HCT116 (cell line): ENCODE measurements around the gene FAM163B. TPM values are rescaled to one million over a fixed set of nuclear protein-coding genes. Genes with fewer than 3 reads are reported as not detected.

Experiments used
- ATAC-seq: fragments of 200-7000 bp; cut with Tn5 transposase; 2 replicates; pipeline ENCODE4 v1.9.1; 2020; ENCODE audit warnings: mild to moderate bottlenecking, moderate library complexity
- BruUV-seq: library from RNA; stranded (reverse); fragments of 400-500 nt; replicated peaks from 2 replicates; lab custom pipeline; 2021; lab: Mats Ljungman, UMichigan
- CTCF ChIA-PET: fragments of 300-600 bp; sonication (Branson Sonifier 250); formaldehyde crosslinking; loops from one replicate; lab custom pipeline; 2021; ENCODE audit warnings: antibody characterized with exemption; lab: Charles Lee
- POLR2A ChIA-PET: fragments of 300-600, 350-600 bp; sonication (Branson Sonifier 250); formaldehyde crosslinking; loops from one replicate; lab custom pipeline; 2021; ENCODE audit warnings: antibody characterized with exemption; lab: Charles Lee
- RAD21 ChIA-PET, 2 experiments: fragments of 300-600 bp; sonication (Branson Sonifier 250); formaldehyde crosslinking; loops; one replicate each; lab custom pipeline; 2023; ENCODE audit warnings: low total read pairs in 2 of 2; ENCODE audit not compliant: uncharacterized antibody in 2 of 2, unreplicated experiment in 2 of 2, low non-redundant PET in 1 of 2; lab: Charles Lee
- DNase-seq: peaks from one replicate; pipeline ENCODE4 v3.0.0-alpha.2; 2010; ENCODE audit warnings: low read depth, low spot score
- H2AFZ ChIP-seq: fragments of 200-600 bp; shearing (Covaris generic), sonication (generic); 2 replicates; pipeline ENCODE4 v1.6.1; 2017; ENCODE audit warnings: low read depth, mixed run types, mixed read lengths, antibody characterized with exemption, low read length; ENCODE audit not compliant: poor library complexity, severe bottlenecking
- H3K27ac ChIP-seq: 2 replicates; pipeline ENCODE4 v1.5.1; 2012; ENCODE audit warnings: low read depth, low read length
- H3K27me3 ChIP-seq: fragments of 200-600 bp; sonication (generic); 2 replicates; pipeline ENCODE4 v1.6.1; 2016; ENCODE audit warnings: mixed run types, low read length, mixed read lengths; ENCODE audit not compliant: insufficient read depth
- H3K36me3 ChIP-seq, 2 experiments: fragments of 200-500 bp in 1 of 2; fragments of 200-600 bp in 1 of 2; sonication (Bioruptor generic) in 1 of 2; sonication (generic) in 1 of 2; 2 replicates each; pipeline versions ENCODE4 v1.5.1 to v1.6.1; 2014 to 2016; ENCODE audit warnings: low read length in 2 of 2, inconsistent platforms in 1 of 2, mixed read lengths in 1 of 2, mixed run types in 1 of 2; ENCODE audit not compliant: insufficient read depth in 2 of 2, control insufficient read depth in 1 of 2
- H3K4me1 ChIP-seq, 2 experiments: fragments of 200-600 bp in 1 of 2; sonication (generic) in 1 of 2; 2 replicates each; pipeline versions ENCODE4 v1.5.1 to v1.6.1; 2012 to 2017; ENCODE audit warnings: low read length in 2 of 2, inconsistent platforms in 1 of 2, mild to moderate bottlenecking in 1 of 2, mixed read lengths in 1 of 2, mixed run types in 1 of 2, moderate library complexity in 1 of 2; ENCODE audit not compliant: insufficient read depth in 2 of 2, control insufficient read depth in 1 of 2
- H3K4me2 ChIP-seq: fragments of 200-600 bp; sonication (generic); 2 replicates; pipeline ENCODE4 v1.6.1; 2017; ENCODE audit warnings: mixed run types, low read length, mixed read lengths
- H3K4me3 ChIP-seq, 2 experiments: fragments of 200-600 bp in 1 of 2; sonication (generic) in 1 of 2; replicated peaks in 1 of 2; 2 replicates each; pipeline ENCODE4 v1.5.1; 2011 to 2016; ENCODE audit warnings: low read length in 2 of 2, control low read depth in 1 of 2, low read depth in 1 of 2, mild to moderate bottlenecking in 1 of 2, mixed read lengths in 1 of 2, mixed run types in 1 of 2
- H3K79me2 ChIP-seq: fragments of 200-600 bp; sonication (generic); 2 replicates; pipeline ENCODE4 v1.6.1; 2017; ENCODE audit warnings: mild to moderate bottlenecking, mixed run types, low read length, moderate library complexity, mixed read lengths; ENCODE audit not compliant: insufficient read depth
- H3K9ac ChIP-seq: fragments of 200-600 bp; sonication (generic); 2 replicates; pipeline ENCODE4 v1.6.1; 2016; ENCODE audit warnings: low read length, mixed read lengths
- H3K9me2 ChIP-seq: fragments of 200-600 bp; sonication (generic), shearing (Covaris generic); 2 replicates; pipeline ENCODE4 v1.6.1; 2017; ENCODE audit warnings: mixed run types, mild to moderate bottlenecking, moderate library complexity; ENCODE audit not compliant: insufficient read depth
- H3K9me3 ChIP-seq, 2 experiments: fragments of 200-500 bp in 1 of 2; fragments of 200-600 bp in 1 of 2; sonication (Bioruptor generic) in 1 of 2; sonication (generic) in 1 of 2; 2 replicates each; pipeline ENCODE4 v1.6.1; 2014 to 2017; ENCODE audit warnings: low read length in 2 of 2, mixed read lengths in 2 of 2, inconsistent platforms in 1 of 2, low read depth in 1 of 2, mild to moderate bottlenecking in 1 of 2, mixed run types in 1 of 2, moderate library complexity in 1 of 2; ENCODE audit not compliant: control insufficient read depth in 1 of 2, insufficient read depth in 1 of 2
- H4K20me1 ChIP-seq: fragments of 200-600 bp; sonication (generic), shearing (Covaris generic); 2 replicates; pipeline ENCODE4 v1.6.1; 2017; ENCODE audit warnings: mixed run types, mild to moderate bottlenecking, moderate library complexity; ENCODE audit not compliant: insufficient read depth
- ATF3 ChIP-seq: IDR thresholded peaks from 2 replicates; pipeline ENCODE4 v1.6.1; 2012
- CBX3 ChIP-seq: IDR thresholded peaks from 2 replicates; pipeline ENCODE4 v1.6.1; 2012; ENCODE audit warnings: low read depth
- CEBPB ChIP-seq: IDR thresholded peaks from 2 replicates; pipeline ENCODE4 v1.6.1; 2012; ENCODE audit warnings: low read depth
- CTCF ChIP-seq, 3 experiments: fragments of 200-600 bp in 1 of 3; sonication (generic) in 1 of 3; IDR thresholded peaks in 2 of 3; conservative IDR thresholded peaks in 1 of 3; 2 replicates each; pipeline ENCODE4 v1.5.1; 2012 to 2017; ENCODE audit warnings: low read depth in 2 of 3, low read length in 2 of 3, antibody characterized with exemption in 1 of 3, borderline replicate concordance in 1 of 3, control low read depth in 1 of 3, mild to moderate bottlenecking in 1 of 3, mixed read lengths in 1 of 3, mixed run types in 1 of 3, moderate library complexity in 1 of 3; ENCODE audit not compliant: insufficient read depth in 1 of 3
- ELF1 ChIP-seq: IDR thresholded peaks from 2 replicates; pipeline ENCODE4 v1.6.1; 2012; ENCODE audit warnings: low read depth, borderline replicate concordance
- EZH2 ChIP-seq: fragments of 200-600 bp; sonication (generic); IDR thresholded peaks from 2 replicates; pipeline ENCODE4 v1.6.1; 2017; ENCODE audit warnings: antibody characterized with exemption, mixed run types
- EZH2phosphoT487 ChIP-seq: fragments of 200-600 bp; IDR thresholded peaks from 2 replicates; pipeline ENCODE4 v1.6.1; 2018; ENCODE audit warnings: antibody characterized with exemption, borderline replicate concordance
- JUND ChIP-seq: IDR thresholded peaks from 2 replicates; pipeline ENCODE4 v1.6.1; 2012
- SIN3A ChIP-seq: IDR thresholded peaks from 2 replicates; pipeline ENCODE4 v1.6.1; 2012; ENCODE audit warnings: low read depth
- SRF ChIP-seq: IDR thresholded peaks from 2 replicates; pipeline ENCODE4 v1.6.1; 2012; ENCODE audit warnings: low read depth
- ZNF274 ChIP-seq: fragments of 200-500 bp; sonication (Bioruptor generic); IDR thresholded peaks from 2 replicates; pipeline ENCODE4 v1.6.1; 2014; ENCODE audit warnings: mild to moderate bottlenecking, low read depth, low read length, inconsistent platforms
- intact Hi-C: fragments of 100-400 bp; cut with micrococcal nuclease; formaldehyde crosslinking; loops from 2 replicates; pipeline ENCODE4 v1.10.0; 2022
- total RNA-seq: library from RNA; stranded (reverse); gene quantifications from one replicate; pipeline ENCODE4 v1.2.1, GENCODE V29; 2021; ENCODE audit not compliant: unreplicated experiment

The FAM163B gene
- total RNA-seq, 1 experiment from 2014 or later = not detected

- ChIA-PET CTCF (no interaction called here), POLR2A (no interaction called here), RAD21 (no interaction called here)
- DNase-seq (no peak), ATAC-seq (no peak)
- H2AFZ ChIP-seq = no peak overlapping the region
- TF ChIP-seq ELF1 (no peak), ZNF274 (no peak), SRF (no peak), EZH2phosphoT487 (no peak), JUND (no peak)
- no peaks in the 10 kb centered on the region for H3K9me2 ChIP-seq
- H3K79me2 ChIP-seq = no peaks in the 10 kb centered on the region
- H3K9ac ChIP-seq = no peak overlapping the region
- H3K36me3 ChIP-seq = no peaks in the 10 kb centered on the region
- no peak overlapping the region for H3K4me2 ChIP-seq
- intact Hi-C loops = no loop called here
- H3K4me3 ChIP-seq = no peak overlapping the region
- no peaks in the 10 kb centered on the region for H3K27me3 ChIP-seq
- no peaks in the 10 kb centered on the region for H3K9me3 ChIP-seq
- no peaks in the 10 kb centered on the region for H4K20me1 ChIP-seq
- H3K4me1 ChIP-seq = no peaks in the 10 kb centered on the region
- no peak overlapping the region for H3K27ac ChIP-seq
- no TSS peak for BruUV-seq
Observed at GRCh38 chr9:133579601-133580418, 29.4 kb downstream of the FAM163B start.

- Histone ChIP-seq H3K79me2 (no peaks in the 10 kb centered on the region), H2AFZ (no peak overlapping the region), H3K27ac (no peak overlapping the region), H4K20me1 (no peaks in the 10 kb centered on the region), H3K27me3 (no peaks in the 10 kb centered on the region), H3K4me3 (no peak overlapping the region), H3K9me2 (no peaks in the 10 kb centered on the region), H3K4me2 (no peak overlapping the region), H3K36me3 (no peaks in the 10 kb centered on the region), H3K4me1 (no peaks in the 10 kb centered on the region), H3K9ac (no peak overlapping the region), H3K9me3 (no peaks in the 10 kb centered on the region)
- intact Hi-C loops = no loop called here
- CTCF ChIA-PET = no interaction called here
- BruUV-seq = no TSS peak
- POLR2A ChIA-PET = no interaction called here
- DNase-seq = no peak
- no peak for TF ChIP-seq CTCF (IDR thresholded peaks at IDR 0.05 in 2 of 3, conservative IDR thresholded peaks at IDR 0.05 in 1 of 3; ENCODE audit: borderline replicate concordance in 1 of 3, insufficient read depth in 1 of 3, low read depth in 2 of 3, low read length in 2 of 3)
- no peak for TF ChIP-seq CEBPB
- no peak for TF ChIP-seq EZH2
- no peak for TF ChIP-seq SRF
- TF ChIP-seq SIN3A = no peak
- TF ChIP-seq CBX3 = no peak
- no peak for TF ChIP-seq ATF3
- ATAC-seq = no peak
- RAD21 ChIA-PET = no interaction called here
Observed at GRCh38 chr9:133578524-133579441, 30.4 kb downstream of the FAM163B start.
